Keratinocyte (primary cell): Measurements from ENCODE around the gene TRIM29. TPM values are rescaled to one million over a fixed set of nuclear protein-coding genes. Genes with fewer than 3 reads are reported as not detected.
A peak's percentile ranks its signal among the peaks of the same experiment; 100 is the strongest.

Experiments
- DNase-seq: peaks from one replicate; pipeline ENCODE4 v3.0.0-alpha.2; 2011; ENCODE audit warnings: low read depth, missing footprints, low spot score
- FAIRE-seq: peaks from 2 replicates; lab custom pipeline; 2011; peaks lifted over from hg19 to GRCh38; lab: Jason Lieb, UNC
- H2AFZ ChIP-seq: 2 replicates; pipeline ENCODE4 v1.6.0; 2012; ENCODE audit warnings: low read length, control low read depth, inconsistent platforms; ENCODE audit not compliant: control insufficient read depth
- H3K27ac ChIP-seq: 2 replicates; pipeline ENCODE4 v1.5.1; 2011; ENCODE audit warnings: low read length; ENCODE audit not compliant: control insufficient read depth, insufficient read depth
- H3K27me3 ChIP-seq: 3 replicates; pipeline ENCODE4 v1.6.0; 2011; ENCODE audit warnings: low read length; ENCODE audit not compliant: control insufficient read depth, insufficient read depth; ENCODE audit errors: extremely low read depth
- H3K36me3 ChIP-seq, 2 experiments: 2 replicates in 1 of 2; 3 replicates in 1 of 2; pipeline ENCODE4 v1.5.1; 2011; ENCODE audit warnings: low read length in 2 of 2, mild to moderate bottlenecking in 1 of 2; ENCODE audit not compliant: control insufficient read depth in 2 of 2, insufficient read depth in 2 of 2; ENCODE audit errors: extremely low read depth in 1 of 2
- H3K4me1 ChIP-seq: 3 replicates; pipeline ENCODE4 v1.5.1; 2011; ENCODE audit warnings: low read length; ENCODE audit not compliant: control insufficient read depth, insufficient read depth; ENCODE audit errors: extremely low read depth
- H3K4me2 ChIP-seq: 3 replicates; pipeline ENCODE4 v1.6.0; 2011; ENCODE audit warnings: low read depth, low read length; ENCODE audit not compliant: control insufficient read depth, insufficient read depth; ENCODE audit errors: extremely low read depth
- H3K4me3 ChIP-seq, 3 experiments: fragments of 200-600 bp in 1 of 3; sonication (generic) in 1 of 3; 2 replicates in 2 of 3; 3 replicates in 1 of 3; pipeline ENCODE4 v1.5.1; 2011 to 2016; ENCODE audit warnings: low read length in 3 of 3, mild to moderate bottlenecking in 3 of 3, control low read depth in 2 of 3, inconsistent platforms in 1 of 3, low read depth in 1 of 3, mixed read lengths in 1 of 3, mixed run types in 1 of 3, moderate library complexity in 1 of 3; ENCODE audit not compliant: control insufficient read depth in 2 of 3, insufficient read depth in 2 of 3; ENCODE audit errors: extremely low read depth in 1 of 3
- H3K79me2 ChIP-seq: 2 replicates; pipeline ENCODE4 v1.6.0; 2012; ENCODE audit warnings: low read length; ENCODE audit not compliant: control insufficient read depth, insufficient read depth
- H3K9ac ChIP-seq: 3 replicates; pipeline ENCODE4 v1.6.0; 2011; ENCODE audit warnings: low read length; ENCODE audit not compliant: control insufficient read depth, insufficient read depth; ENCODE audit errors: extremely low read depth
- H3K9me1 ChIP-seq: 3 replicates; pipeline ENCODE4 v1.6.0; 2011; ENCODE audit warnings: low read length; ENCODE audit not compliant: control insufficient read depth, insufficient read depth; ENCODE audit errors: extremely low read depth
- H3K9me3 ChIP-seq: 2 replicates; pipeline ENCODE4 v1.5.1; 2012; ENCODE audit warnings: low read depth, low read length; ENCODE audit not compliant: control insufficient read depth
- H4K20me1 ChIP-seq: 3 replicates; pipeline ENCODE4 v1.6.0; 2011; ENCODE audit warnings: low read length; ENCODE audit not compliant: control insufficient read depth, insufficient read depth; ENCODE audit errors: extremely low read depth
- EZH2 ChIP-seq: IDR thresholded peaks from one replicate; pipeline ENCODE4 v1.6.1; 2012; ENCODE audit warnings: inconsistent platforms, mild to moderate bottlenecking, low read length, moderate library complexity
- dilution Hi-C: fragments of 300-500 bp; cut with MboI; formaldehyde crosslinking; loops from one replicate; pipeline ENCODE4 v1.7.0; 2020; ENCODE audit warnings: low sequenced_read_pairs; ENCODE audit not compliant: extremely low pct_ligation_motif_present
- polyA plus RNA-seq, 5 experiments: library from polyadenylated mRNA; depleted of rRNA in 3 of 5; stranded (reverse) in 3 of 5; stranded (forward) in 1 of 5; unstranded in 1 of 5; fragments of >200 nt; gene quantifications; 1 replicate in 1 of 5; 2 replicates in 3 of 5; 3 replicates in 1 of 5; pipeline versions ENCODE4 v1.2.1 to v1.2.3, GENCODE V29; 2011 to 2012; ENCODE audit warnings: missing spikeins in 2 of 5, low read depth in 1 of 5, low replicate concordance in 1 of 5
- TF ChIP-seq, protein P1 (sequence below), 3 experiments: IDR thresholded peaks in 1 of 3; conservative IDR thresholded peaks in 1 of 3; optimal IDR thresholded peaks in 1 of 3; 2 replicates in 2 of 3; 3 replicates in 1 of 3; pipeline versions ENCODE3 to v1.5.1; 2011; ENCODE audit warnings: low read length in 3 of 3, mild to moderate bottlenecking in 3 of 3, moderate library complexity in 2 of 3, control low read depth in 1 of 3, inconsistent platforms in 1 of 3; ENCODE audit not compliant: insufficient read depth in 2 of 3; ENCODE audit errors: extremely low read depth in 1 of 3

The TRIM29 gene
- polyA plus RNA-seq, 1 donor (not counting 4 experiments of a cell fraction or from before 2014, with no cell fraction given): 463 TPM

GRCh38 chr11:120097721-120098385 lies 40.1 kb downstream of the TRIM29 start:
- H2AFZ ChIP-seq: no peak overlapping the region
- FAIRE-seq: no peak

GRCh38 chr11:120096369-120097191 lies 41.3 kb downstream of the TRIM29 start:
- DNase-seq: no peak
- no peak overlapping the region for H3K4me3 ChIP-seq
- no peak overlapping the region for H2AFZ ChIP-seq
- no peaks in the 10 kb centered on the region for H3K9me1 ChIP-seq
- no peak overlapping the region for H3K4me2 ChIP-seq
- H3K27me3 ChIP-seq: peaks cover 21% of the 10 kb centered on the region
- FAIRE-seq: no peak
- no peaks in the 10 kb centered on the region for H4K20me1 ChIP-seq
- H3K36me3 ChIP-seq: no peaks in the 10 kb centered on the region
- H3K9ac ChIP-seq: no peak overlapping the region
- H3K79me2 ChIP-seq: no peaks in the 10 kb centered on the region
- no peak overlapping the region for H3K27ac ChIP-seq
- dilution Hi-C loops: no loop called here
- H3K4me1 ChIP-seq: no peaks in the 10 kb centered on the region
- no peak for TF ChIP-seq EZH2
- TF ChIP-seq, protein P1, sequence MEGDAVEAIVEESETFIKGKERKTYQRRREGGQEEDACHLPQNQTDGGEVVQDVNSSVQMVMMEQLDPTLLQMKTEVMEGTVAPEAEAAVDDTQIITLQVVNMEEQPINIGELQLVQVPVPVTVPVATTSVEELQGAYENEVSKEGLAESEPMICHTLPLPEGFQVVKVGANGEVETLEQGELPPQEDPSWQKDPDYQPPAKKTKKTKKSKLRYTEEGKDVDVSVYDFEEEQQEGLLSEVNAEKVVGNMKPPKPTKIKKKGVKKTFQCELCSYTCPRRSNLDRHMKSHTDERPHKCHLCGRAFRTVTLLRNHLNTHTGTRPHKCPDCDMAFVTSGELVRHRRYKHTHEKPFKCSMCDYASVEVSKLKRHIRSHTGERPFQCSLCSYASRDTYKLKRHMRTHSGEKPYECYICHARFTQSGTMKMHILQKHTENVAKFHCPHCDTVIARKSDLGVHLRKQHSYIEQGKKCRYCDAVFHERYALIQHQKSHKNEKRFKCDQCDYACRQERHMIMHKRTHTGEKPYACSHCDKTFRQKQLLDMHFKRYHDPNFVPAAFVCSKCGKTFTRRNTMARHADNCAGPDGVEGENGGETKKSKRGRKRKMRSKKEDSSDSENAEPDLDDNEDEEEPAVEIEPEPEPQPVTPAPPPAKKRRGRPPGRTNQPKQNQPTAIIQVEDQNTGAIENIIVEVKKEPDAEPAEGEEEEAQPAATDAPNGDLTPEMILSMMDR (optimal IDR thresholded peaks at IDR 0.05 in 1 of 3, IDR thresholded peaks at IDR 0.05 in 1 of 3, conservative IDR thresholded peaks at IDR 0.05 in 1 of 3; ENCODE audit: extremely low read depth in 1 of 3, insufficient read depth in 2 of 3, low read length in 3 of 3): no peak
- no peaks in the 10 kb centered on the region for H3K9me3 ChIP-seq

More at GRCh38 chr11:120097721-120098385, 40.1 kb downstream of the TRIM29 start:
- H3K36me3 ChIP-seq: no peaks in the 10 kb centered on the region
- no peaks in the 10 kb centered on the region for H4K20me1 ChIP-seq
- H3K4me1 ChIP-seq: no peaks in the 10 kb centered on the region
- dilution Hi-C loops: no loop called here
- no peak overlapping the region for H3K27ac ChIP-seq
- DNase-seq: no peak
- H3K79me2 ChIP-seq: no peaks in the 10 kb centered on the region
- H3K4me3 ChIP-seq: no peak overlapping the region
- no peaks in the 10 kb centered on the region for H3K9me1 ChIP-seq
- H3K4me2 ChIP-seq: no peak overlapping the region
- H3K27me3 ChIP-seq: peaks cover 27% of the 10 kb centered on the region
- no peaks in the 10 kb centered on the region for H3K9me3 ChIP-seq
- H3K9ac ChIP-seq: no peak overlapping the region
- TF ChIP-seq EZH2: peak; percentile 9
- TF ChIP-seq, protein P1 (optimal IDR thresholded peaks at IDR 0.05 in 1 of 3, IDR thresholded peaks at IDR 0.05 in 1 of 3, conservative IDR thresholded peaks at IDR 0.05 in 1 of 3; ENCODE audit: extremely low read depth in 1 of 3, insufficient read depth in 2 of 3, low read length in 3 of 3): no peak
